ENCODE results near the gene UNC45A.

The UNC45A gene

DNA sequence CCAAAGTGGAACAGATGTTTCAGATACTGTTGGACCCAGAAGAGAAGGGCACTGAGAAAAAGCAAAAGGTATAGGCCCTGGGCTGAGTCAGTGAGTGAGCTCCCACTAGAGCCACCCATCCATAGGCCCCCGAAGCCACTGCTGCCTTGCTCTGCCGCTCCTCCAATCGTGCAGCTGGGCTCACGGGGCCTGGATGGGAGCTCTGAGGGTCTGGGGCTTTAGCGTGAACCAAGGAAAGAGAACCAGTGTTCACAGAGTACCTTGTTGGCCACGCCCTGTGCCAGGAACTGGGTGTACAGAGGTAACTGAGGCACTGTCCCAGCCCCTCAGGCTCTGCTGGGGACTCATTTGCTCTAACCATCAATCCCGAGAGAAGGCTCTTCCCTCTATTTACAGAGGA lies 4.7 kb downstream of the UNC45A start:
- H3K4me3 ChIP-seq (replicated peaks; ENCODE audit: low read depth, low read length): no peak overlapping the region
- DNase-seq (ENCODE audit: low read depth): no peak
- TF ChIP-seq, protein P1, sequence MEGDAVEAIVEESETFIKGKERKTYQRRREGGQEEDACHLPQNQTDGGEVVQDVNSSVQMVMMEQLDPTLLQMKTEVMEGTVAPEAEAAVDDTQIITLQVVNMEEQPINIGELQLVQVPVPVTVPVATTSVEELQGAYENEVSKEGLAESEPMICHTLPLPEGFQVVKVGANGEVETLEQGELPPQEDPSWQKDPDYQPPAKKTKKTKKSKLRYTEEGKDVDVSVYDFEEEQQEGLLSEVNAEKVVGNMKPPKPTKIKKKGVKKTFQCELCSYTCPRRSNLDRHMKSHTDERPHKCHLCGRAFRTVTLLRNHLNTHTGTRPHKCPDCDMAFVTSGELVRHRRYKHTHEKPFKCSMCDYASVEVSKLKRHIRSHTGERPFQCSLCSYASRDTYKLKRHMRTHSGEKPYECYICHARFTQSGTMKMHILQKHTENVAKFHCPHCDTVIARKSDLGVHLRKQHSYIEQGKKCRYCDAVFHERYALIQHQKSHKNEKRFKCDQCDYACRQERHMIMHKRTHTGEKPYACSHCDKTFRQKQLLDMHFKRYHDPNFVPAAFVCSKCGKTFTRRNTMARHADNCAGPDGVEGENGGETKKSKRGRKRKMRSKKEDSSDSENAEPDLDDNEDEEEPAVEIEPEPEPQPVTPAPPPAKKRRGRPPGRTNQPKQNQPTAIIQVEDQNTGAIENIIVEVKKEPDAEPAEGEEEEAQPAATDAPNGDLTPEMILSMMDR (IDR thresholded peaks at IDR 0.05; ENCODE audit: low read length, missing control alignments): no peak

GRCh38 chr15:90941038-90941437 lies 6.0 kb downstream of the UNC45A start:
- no peak overlapping the region for H3K4me3 ChIP-seq (replicated peaks; ENCODE audit: low read depth, low read length)
- no peak for DNase-seq (ENCODE audit: low read depth)
- TF ChIP-seq, protein P1 (IDR thresholded peaks at IDR 0.05; ENCODE audit: low read length, missing control alignments): no peak

GRCh38 chr15:90942354-90943120 lies 7.5 kb downstream of the UNC45A start:
- no peak overlapping the region for H3K4me3 ChIP-seq (replicated peaks; ENCODE audit: low read depth, low read length)
- DNase-seq (ENCODE audit: low read depth): no peak
- TF ChIP-seq, protein P1 (IDR thresholded peaks at IDR 0.05; ENCODE audit: low read length, missing control alignments): no peak

DNA sequence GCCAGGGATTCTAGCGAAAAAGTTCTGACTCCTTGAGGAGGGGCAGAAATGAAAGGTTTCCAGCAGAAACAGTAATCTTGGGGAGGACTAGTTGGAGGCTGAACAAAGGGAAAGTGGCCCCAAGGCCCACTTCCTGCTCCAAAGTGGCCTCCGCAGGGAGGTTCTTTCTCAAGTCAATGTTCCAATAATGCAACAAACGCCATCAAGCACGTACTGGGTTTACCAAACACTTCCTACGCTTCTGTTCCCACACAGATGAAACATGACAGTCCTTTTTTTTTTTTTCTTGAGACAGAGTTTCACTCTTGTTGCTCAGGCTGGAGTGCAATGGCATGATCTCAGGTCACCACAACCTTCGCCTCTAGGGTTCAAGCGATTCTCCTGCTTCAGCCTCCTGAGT lies 10.0 kb downstream of the UNC45A start:
- TF ChIP-seq, protein P1 (IDR thresholded peaks at IDR 0.05; ENCODE audit: low read length, missing control alignments): no peak
- no peak for DNase-seq (ENCODE audit: low read depth)
- H3K4me3 ChIP-seq (replicated peaks; ENCODE audit: low read depth, low read length): no peak overlapping the region

DNA sequence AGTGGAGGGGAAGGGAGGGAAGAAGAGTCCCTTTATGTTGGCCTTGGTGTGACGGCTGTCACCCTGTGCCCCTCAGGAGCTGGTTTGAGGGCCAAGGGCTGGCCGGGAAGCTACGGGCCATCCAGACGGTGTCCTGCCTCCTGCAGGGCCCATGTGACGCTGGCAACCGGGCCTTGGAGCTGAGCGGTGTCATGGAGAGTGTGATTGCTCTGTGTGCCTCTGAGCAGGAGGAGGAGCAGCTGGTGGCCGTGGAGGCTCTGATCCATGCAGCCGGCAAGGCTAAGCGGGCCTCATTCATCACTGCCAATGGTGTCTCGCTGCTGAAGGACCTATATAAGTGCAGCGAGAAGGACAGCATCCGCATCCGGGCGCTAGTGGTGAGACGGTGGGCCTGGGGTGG lies 11.5 kb downstream of the UNC45A start:
- TF ChIP-seq, protein P1 (IDR thresholded peaks at IDR 0.05; ENCODE audit: low read length, missing control alignments): no peak
- no peak for DNase-seq (ENCODE audit: low read depth)

DNA sequence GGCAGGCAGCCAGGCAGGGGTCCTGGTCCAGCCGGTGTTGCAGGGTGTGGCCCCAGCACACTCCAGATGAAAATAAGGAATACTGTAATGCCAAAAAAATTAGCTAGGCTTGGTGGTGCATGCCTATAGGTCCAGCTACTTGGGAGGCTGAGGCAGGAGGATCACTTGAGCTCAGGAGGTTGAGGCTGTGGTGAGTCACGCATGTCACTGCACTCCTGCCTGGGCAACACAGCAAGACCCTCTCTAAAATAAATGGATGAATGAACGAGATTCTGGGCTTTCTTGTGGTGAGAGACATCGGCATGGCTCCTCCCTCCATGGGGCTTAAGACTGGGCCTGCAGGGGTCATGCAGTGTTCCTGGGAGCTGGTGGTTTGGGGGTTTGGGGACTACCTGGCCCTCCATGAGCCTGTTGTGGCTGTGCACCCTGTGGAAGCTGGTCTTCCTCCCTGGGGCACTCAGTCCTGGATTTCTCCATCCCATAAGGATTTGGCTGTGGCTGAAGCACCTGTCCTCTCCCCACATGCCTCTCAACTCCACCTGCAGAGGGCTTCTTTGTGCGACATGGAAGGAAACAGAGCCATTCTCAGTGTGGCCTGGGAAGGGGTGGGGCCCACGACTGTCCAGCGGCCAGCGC lies 12.0 kb downstream of the UNC45A start:
- no peak overlapping the region for H3K4me3 ChIP-seq (replicated peaks; ENCODE audit: low read depth, low read length)
- DNase-seq (ENCODE audit: low read depth): no peak
- TF ChIP-seq, protein P1 (IDR thresholded peaks at IDR 0.05; ENCODE audit: low read length, missing control alignments): no peak

More for the DNA sequence above, 11.5 kb downstream of the UNC45A start:
- no peak overlapping the region for H3K4me3 ChIP-seq (replicated peaks; ENCODE audit: low read depth, low read length)
